Uterus (tissue), 4 donors: ENCODE measurements around the gene THEM4. TPM values are rescaled to one million over a fixed set of nuclear protein-coding genes. Genes with fewer than 3 reads are reported as not detected.

ENCODE experiments used
- DNase-seq, 2 donors: peaks; one replicate each; pipeline ENCODE4 v3.0.0-alpha.2; 2019 to 2020
- H3K27ac ChIP-seq, 2 donors: fragments of 200-600 bp; sonication (generic); 1 replicate in 1 of 2; 2 replicates in 1 of 2; pipeline ENCODE4 v1.5.1; 2016 to 2018
- H3K27me3 ChIP-seq, 2 donors: fragments of 200-600 bp; sonication (generic); one replicate each; pipeline ENCODE4 v1.5.1; 2018 to 2019; ENCODE audit warnings: control low read depth in 1 of 2
- H3K36me3 ChIP-seq, 2 donors: fragments of 200-600 bp; sonication (generic); one replicate each; pipeline ENCODE4 v1.5.1; 2019; ENCODE audit warnings: control low read depth in 1 of 2
- H3K4me1 ChIP-seq, 2 donors: fragments of 200-600 bp; sonication (generic); one replicate each; pipeline ENCODE4 v1.5.1; 2018 to 2019; ENCODE audit warnings: control low read depth in 1 of 2
- H3K4me3 ChIP-seq, 2 donors: fragments of 200-600 bp; sonication (generic); 1 replicate in 1 of 2; 2 replicates in 1 of 2; pipeline ENCODE4 v1.5.1; 2018 to 2019; ENCODE audit warnings: mild to moderate bottlenecking in 1 of 2
- H3K9me3 ChIP-seq, 2 donors: fragments of 200-600 bp; sonication (generic); one replicate each; pipeline ENCODE4 v1.5.1; 2019; ENCODE audit warnings: control low read depth in 1 of 2
- POLR2A ChIP-seq, 2 donors: fragments of 450-650 bp; IDR thresholded peaks; one replicate each; pipeline ENCODE4 v1.6.1; 2016; ENCODE audit warnings: antibody characterized with exemption in 2 of 2, mild to moderate bottlenecking in 1 of 2, moderate library complexity in 1 of 2
- intact Hi-C: fragments of 100-400 bp; cut with DNase I; formaldehyde crosslinking; loops from one replicate; pipeline ENCODE4 v1.15.1; 2023; ENCODE audit warnings: low total_unique reads
- total RNA-seq, 4 donors: library from RNA; depleted of rRNA in 3 of 4; stranded (reverse); fragments of >200 nt in 3 of 4; gene quantifications; one replicate each; pipeline versions ENCODE4 v1.1.0 to v1.2.4, GENCODE V29; 2014 to 2023
- TF ChIP-seq, protein P1 (sequence below), 4 experiments: fragments of 200-600 bp in 2 of 4; fragments of 450-650 bp in 2 of 4; sonication (generic) in 2 of 4; IDR thresholded peaks; one replicate each; pipeline ENCODE4 v1.5.1; 2016 to 2019; ENCODE audit warnings: antibody characterized with exemption in 4 of 4, mild to moderate bottlenecking in 2 of 4, moderate library complexity in 1 of 4
- donor health status: DM: yes; HTN: yes; CAD: no.

Gene THEM4
- total RNA-seq, 4 donors from 2014 or later, result 11.5 to 56.4 (median 18.3) TPM

DNA sequence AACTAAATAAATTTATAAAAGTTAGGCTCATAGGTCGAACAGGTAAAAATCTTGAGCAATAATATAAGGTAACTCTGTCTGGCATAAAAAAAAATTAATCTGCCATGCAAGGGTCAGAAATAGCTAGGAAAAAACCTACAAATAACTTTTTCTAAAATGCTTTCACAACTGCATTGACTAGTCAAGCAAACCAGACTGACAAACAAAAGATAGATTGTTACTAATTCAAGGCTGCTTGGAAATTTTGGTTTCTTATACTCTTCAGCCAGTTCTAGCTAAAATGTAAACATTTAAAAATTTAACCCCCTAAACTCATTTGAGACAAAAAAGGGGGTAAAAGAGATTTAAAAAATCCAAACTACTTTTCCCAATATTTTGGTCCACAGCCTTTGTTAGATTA is 43.5 kb upstream of the THEM4 start:
- intact Hi-C loops, result no loop called here
- TF ChIP-seq, protein P1, sequence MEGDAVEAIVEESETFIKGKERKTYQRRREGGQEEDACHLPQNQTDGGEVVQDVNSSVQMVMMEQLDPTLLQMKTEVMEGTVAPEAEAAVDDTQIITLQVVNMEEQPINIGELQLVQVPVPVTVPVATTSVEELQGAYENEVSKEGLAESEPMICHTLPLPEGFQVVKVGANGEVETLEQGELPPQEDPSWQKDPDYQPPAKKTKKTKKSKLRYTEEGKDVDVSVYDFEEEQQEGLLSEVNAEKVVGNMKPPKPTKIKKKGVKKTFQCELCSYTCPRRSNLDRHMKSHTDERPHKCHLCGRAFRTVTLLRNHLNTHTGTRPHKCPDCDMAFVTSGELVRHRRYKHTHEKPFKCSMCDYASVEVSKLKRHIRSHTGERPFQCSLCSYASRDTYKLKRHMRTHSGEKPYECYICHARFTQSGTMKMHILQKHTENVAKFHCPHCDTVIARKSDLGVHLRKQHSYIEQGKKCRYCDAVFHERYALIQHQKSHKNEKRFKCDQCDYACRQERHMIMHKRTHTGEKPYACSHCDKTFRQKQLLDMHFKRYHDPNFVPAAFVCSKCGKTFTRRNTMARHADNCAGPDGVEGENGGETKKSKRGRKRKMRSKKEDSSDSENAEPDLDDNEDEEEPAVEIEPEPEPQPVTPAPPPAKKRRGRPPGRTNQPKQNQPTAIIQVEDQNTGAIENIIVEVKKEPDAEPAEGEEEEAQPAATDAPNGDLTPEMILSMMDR (IDR thresholded peaks at IDR 0.05), result no peak
- no peak for TF ChIP-seq POLR2A (IDR thresholded peaks at IDR 0.05)
- H3K4me1 ChIP-seq, result no peaks in the 10 kb centered on the region
- DNase-seq, result no peak
- no peak overlapping the region for H3K27ac ChIP-seq
- H3K36me3 ChIP-seq, result no peaks in the 10 kb centered on the region
- no peak overlapping the region for H3K4me3 ChIP-seq
- no peaks in the 10 kb centered on the region for H3K9me3 ChIP-seq
- H3K27me3 ChIP-seq, result no peaks in the 10 kb centered on the region

DNA sequence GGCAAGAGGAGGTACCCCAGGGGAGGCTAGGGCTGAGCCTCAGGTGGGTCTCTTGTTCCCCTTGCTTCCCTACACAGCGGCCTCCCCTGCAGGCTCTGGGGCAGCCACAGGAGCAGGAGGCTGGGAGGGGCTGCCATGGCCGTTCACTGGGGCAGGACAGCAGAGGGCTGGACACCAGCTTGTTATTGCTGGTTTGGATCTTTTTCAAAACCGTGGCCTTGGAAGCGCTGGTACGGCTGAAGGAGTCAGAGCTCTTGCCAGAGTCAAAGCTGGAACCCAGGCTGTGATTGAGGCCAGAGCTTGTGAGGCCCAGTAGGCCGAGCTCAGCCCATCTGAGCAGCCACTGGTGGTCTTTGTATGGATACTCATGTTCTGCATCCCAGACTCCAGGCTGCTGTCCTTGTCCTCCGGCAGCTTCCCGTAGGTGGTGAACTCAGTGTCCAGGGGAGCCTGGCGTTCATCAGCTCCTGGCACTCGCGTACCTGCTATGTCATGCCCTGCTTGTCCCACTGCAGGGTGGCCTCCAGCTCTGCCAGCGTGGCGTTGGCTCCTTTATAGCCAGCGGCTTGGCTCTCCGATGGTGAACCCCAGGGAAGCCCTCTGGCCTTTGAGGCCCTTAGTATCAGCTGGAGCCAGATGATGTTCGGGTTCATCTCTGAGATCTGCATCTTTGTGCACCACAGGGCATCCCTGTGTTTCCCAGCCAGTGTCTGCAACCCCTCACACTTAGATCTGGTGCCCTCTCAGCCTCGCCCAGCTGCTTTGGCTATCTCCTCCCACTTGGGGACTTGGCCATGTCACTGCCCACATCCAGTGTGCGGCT is 40.3 kb upstream of the THEM4 start:
- DNase-seq, result no peak
- Histone ChIP-seq H3K4me3 (no peak overlapping the region), H3K9me3 (no peaks in the 10 kb centered on the region), H3K27me3 (no peaks in the 10 kb centered on the region), H3K4me1 (no peaks in the 10 kb centered on the region), H3K27ac (no peak overlapping the region), H3K36me3 (no peaks in the 10 kb centered on the region)
- TF ChIP-seq, protein P1 (IDR thresholded peaks at IDR 0.05), result no peak
- TF ChIP-seq POLR2A (IDR thresholded peaks at IDR 0.05), result no peak
- intact Hi-C loops, result no loop called here

DNA sequence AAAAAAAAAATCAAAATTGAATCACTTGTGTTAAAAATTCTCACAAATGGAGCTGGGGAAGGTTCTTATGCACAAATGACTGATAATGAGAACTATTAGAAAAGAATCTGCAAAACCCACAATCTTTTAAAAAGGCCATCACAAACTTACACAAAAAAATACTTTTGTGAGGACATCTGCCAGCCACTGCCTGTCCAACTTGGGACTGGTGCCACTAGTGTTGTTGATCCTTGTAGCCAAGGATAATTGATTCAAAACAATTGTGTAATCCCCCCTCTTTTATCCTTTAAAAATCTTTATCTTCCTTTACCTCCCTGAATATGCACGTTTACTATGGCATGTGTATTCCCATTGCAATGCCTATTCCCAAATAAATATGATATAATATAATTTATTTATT is 39.2 kb upstream of the THEM4 start:
- intact Hi-C loops, result no loop called here
- Histone ChIP-seq H3K36me3 (no peaks in the 10 kb centered on the region), H3K27ac (no peak overlapping the region), H3K4me3 (no peak overlapping the region), H3K9me3 (no peaks in the 10 kb centered on the region), H3K4me1 (no peaks in the 10 kb centered on the region), H3K27me3 (no peaks in the 10 kb centered on the region)
- no peak for DNase-seq
- TF ChIP-seq POLR2A (IDR thresholded peaks at IDR 0.05), result no peak
- TF ChIP-seq, protein P1 (IDR thresholded peaks at IDR 0.05), result no peak

DNA sequence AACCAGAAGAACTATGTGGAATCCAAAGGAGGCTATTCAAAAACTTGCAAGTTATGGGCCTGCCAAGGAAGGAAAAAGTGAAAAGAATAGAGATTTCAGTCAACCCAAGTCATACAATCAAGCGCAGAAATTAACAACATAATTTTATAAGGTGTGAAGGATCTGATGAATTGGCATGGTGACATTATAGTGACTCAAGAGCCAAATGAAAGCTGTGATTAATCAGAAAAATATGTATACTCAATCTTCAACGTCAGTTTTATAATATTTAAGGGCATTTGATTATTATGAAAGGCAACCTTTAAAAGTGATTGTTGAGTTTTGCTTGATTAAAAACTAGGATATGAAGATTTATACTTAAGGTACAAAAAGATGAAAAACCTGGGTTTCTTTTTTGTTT is 37.8 kb upstream of the THEM4 start:
- Histone ChIP-seq H3K4me1 (no peaks in the 10 kb centered on the region), H3K36me3 (no peaks in the 10 kb centered on the region), H3K27ac (no peak overlapping the region), H3K4me3 (no peak overlapping the region), H3K27me3 (no peaks in the 10 kb centered on the region), H3K9me3 (no peaks in the 10 kb centered on the region)
- intact Hi-C loops, result no loop called here
- no peak for DNase-seq
- TF ChIP-seq, protein P1 (IDR thresholded peaks at IDR 0.05), result no peak
- TF ChIP-seq POLR2A (IDR thresholded peaks at IDR 0.05), result no peak
